ENCODE results near the gene SFT2D3.
"Not testable (repeated sequence)": the region's sequence is repeated elsewhere in the genome, so short reads cannot be mapped to it uniquely, and the experiment has no call there.

The SFT2D3 gene

GRCh38 chr2:127743477-127744026 lies 42.3 kb downstream of the SFT2D3 start:
- Histone ChIP-seq H3K27me3 (ENCODE audit: control insufficient read depth, insufficient read depth, low read length) (no peaks in the 10 kb centered on the region), H3K4me3 (ENCODE audit: low read length) (no peak overlapping the region), H3K9ac (ENCODE audit: low read depth, low read length) (no peak overlapping the region), H3K9me3 (replicated peaks; ENCODE audit: low read length) (no peaks in the 10 kb centered on the region), H3K36me3 (ENCODE audit: insufficient read depth, low read length) (peaks cover 24% of the 10 kb centered on the region), H3K4me1 (ENCODE audit: control insufficient read depth, insufficient read depth, low read length) (no peaks in the 10 kb centered on the region), H3K4me2 (ENCODE audit: low read length) (no peak overlapping the region)

GRCh38 chr2:127747621-127748020 lies 46.3 kb downstream of the SFT2D3 start:
- H3K4me1 ChIP-seq (ENCODE audit: control insufficient read depth, insufficient read depth, low read length), result peaks cover 7% of the 10 kb centered on the region
- H3K27me3 ChIP-seq (ENCODE audit: control insufficient read depth, insufficient read depth, low read length), result no peaks in the 10 kb centered on the region
- no peak overlapping the region for H3K4me2 ChIP-seq (ENCODE audit: low read length)
- H3K4me3 ChIP-seq (ENCODE audit: low read length), result no peak overlapping the region
- no peak overlapping the region for H3K9ac ChIP-seq (ENCODE audit: low read depth, low read length)
- H3K9me3 ChIP-seq (replicated peaks; ENCODE audit: low read length), result no peaks in the 10 kb centered on the region
- H3K36me3 ChIP-seq (ENCODE audit: insufficient read depth, low read length), result peaks cover 24% of the 10 kb centered on the region

GRCh38 chr2:127749537-127749936 lies 48.2 kb downstream of the SFT2D3 start:
- H3K4me2 ChIP-seq (ENCODE audit: low read length); H3K9ac ChIP-seq (ENCODE audit: low read depth, low read length); H3K27me3 ChIP-seq (ENCODE audit: control insufficient read depth, insufficient read depth, low read length); H3K4me1 ChIP-seq (ENCODE audit: control insufficient read depth, insufficient read depth, low read length); H3K9me3 ChIP-seq (replicated peaks; ENCODE audit: low read length); H3K4me3 ChIP-seq (ENCODE audit: low read length): not testable (repeated sequence)
- H3K36me3 ChIP-seq (ENCODE audit: insufficient read depth, low read length), result peaks cover 17% of the 10 kb centered on the region

GRCh38 chr2:127753374-127753773 lies 52.1 kb downstream of the SFT2D3 start:
- H3K4me3 ChIP-seq (ENCODE audit: low read length), result no peak overlapping the region
- H3K27me3 ChIP-seq (ENCODE audit: control insufficient read depth, insufficient read depth, low read length), result no peaks in the 10 kb centered on the region
- H3K4me2 ChIP-seq (ENCODE audit: low read length), result no peak overlapping the region
- H3K9ac ChIP-seq (ENCODE audit: low read depth, low read length), result no peak overlapping the region
- no peaks in the 10 kb centered on the region for H3K9me3 ChIP-seq (replicated peaks; ENCODE audit: low read length)
- peaks cover 7% of the 10 kb centered on the region for H3K4me1 ChIP-seq (ENCODE audit: control insufficient read depth, insufficient read depth, low read length)
- peaks cover 9% of the 10 kb centered on the region for H3K36me3 ChIP-seq (ENCODE audit: insufficient read depth, low read length)

- H3K36me3 ChIP-seq (ENCODE audit: insufficient read depth, low read length), result peaks cover 12% of the 10 kb centered on the region
- H3K4me1 ChIP-seq (ENCODE audit: control insufficient read depth, insufficient read depth, low read length), result peaks cover 7% of the 10 kb centered on the region
- H3K4me3 ChIP-seq (ENCODE audit: low read length), result no peak overlapping the region
- H3K4me2 ChIP-seq (ENCODE audit: low read length), result no peak overlapping the region
- H3K27me3 ChIP-seq (ENCODE audit: control insufficient read depth, insufficient read depth, low read length), result no peaks in the 10 kb centered on the region
- H3K9me3 ChIP-seq (replicated peaks; ENCODE audit: low read length), result no peaks in the 10 kb centered on the region
- no peak overlapping the region for H3K9ac ChIP-seq (ENCODE audit: low read depth, low read length)
These were observed 52.9 kb downstream of the SFT2D3 start for GRCh38 chr2:127754186-127754585.

All from skeletal muscle satellite cell (primary cell).